Measurements from ENCODE around the gene HKDC1.
"Not testable (repeated sequence)": the region's sequence is repeated elsewhere in the genome, so short reads cannot be mapped to it uniquely, and the experiment has no call there.

The HKDC1 gene

DNA sequence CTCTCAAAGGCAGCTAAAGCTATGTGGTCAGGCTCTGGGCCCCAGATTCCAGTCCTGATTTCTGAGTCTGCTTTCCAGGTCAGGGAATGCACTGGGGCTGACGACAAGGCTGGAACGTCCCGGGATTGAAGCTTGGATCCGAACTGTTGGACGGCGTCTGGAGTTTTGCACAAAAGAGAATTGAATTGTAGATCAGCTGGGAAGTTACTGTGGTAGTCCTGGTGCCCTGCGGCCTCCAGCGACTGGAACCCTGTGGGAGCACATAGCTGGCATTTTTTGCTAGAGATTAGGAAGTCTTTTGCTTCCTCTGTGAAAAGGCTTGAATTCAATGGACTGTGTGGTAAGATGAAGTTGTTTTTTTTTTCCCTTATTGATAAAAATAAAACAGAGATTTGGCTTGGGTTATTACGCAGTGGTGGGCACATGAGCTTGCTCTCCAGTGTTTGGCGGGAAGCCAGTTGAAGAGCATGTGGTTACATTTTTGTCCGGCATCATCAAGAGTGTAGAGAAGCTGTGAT lies 58.4 kb downstream of the HKDC1 start, which contains the start of gene HK1:
TSS of gene HK1 (plus strand) at position 51 of the 518 bp plus-strand sequence.
- DNase-seq (ENCODE audit: low spot score): no peak

DNA sequence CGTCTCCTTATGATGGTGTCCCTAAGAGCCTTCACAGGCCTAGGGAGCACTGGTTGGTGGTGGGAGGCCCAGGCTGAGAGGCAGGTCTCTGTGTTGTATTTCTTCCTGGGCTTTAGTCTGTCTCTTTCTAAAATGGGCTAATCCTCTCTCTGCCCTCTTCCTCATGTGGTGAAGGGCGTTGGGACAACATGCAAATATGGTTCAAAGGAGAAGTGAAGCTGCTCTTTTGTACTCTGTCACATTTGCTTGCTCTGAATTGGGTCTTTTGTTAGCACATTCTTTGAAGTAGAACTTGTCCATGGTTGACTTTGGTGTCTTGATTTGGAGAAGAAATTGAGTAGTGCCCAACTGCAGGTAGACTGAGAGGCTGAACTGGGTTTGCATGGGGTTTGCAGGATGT lies 59.0 kb downstream of the HKDC1 start:
- no peak for DNase-seq (ENCODE audit: low spot score)

DNA sequence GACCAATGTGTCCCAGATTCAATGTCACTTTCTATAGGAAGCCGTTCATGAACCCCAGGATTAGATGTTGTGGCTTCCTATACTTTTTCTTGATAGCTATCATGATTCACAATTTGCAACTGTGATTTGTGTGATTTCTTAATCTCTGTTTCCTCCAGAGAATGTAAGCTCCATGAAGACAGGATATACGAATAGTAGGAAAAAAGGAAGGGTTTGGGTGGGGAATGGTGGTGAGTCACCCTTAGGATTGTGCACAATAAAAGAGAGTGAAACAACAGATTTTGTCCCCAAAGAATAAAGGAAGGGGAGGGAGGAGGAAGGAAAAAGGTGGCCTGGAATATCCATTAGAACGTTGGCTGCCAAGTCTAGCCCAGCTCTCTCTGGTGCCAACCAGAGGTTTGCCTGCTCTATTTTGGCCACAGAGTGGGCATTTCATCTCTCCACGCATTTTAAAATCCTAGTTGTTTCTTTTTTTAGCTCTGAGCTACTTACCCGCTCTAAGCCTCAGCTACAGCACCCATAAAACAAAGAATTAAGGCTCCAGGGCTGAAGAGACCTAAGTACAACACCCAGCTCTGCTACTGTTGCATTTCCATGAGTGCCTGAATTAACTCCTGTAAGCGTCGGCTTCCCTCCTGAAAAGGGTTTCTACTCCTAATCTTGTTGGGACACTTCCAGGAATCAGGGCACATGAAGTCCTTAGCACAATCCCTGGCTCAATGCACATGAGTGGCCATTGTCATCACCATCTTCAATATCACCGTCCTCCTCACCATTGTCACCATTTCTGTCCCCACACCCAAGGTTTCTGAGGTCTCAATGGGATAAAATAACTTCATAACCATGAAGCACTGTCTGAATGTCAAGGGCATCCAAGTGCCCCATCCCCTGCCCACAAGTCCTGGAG lies 61.6 kb downstream of the HKDC1 start:
- no peak for DNase-seq (ENCODE audit: low spot score)

DNA sequence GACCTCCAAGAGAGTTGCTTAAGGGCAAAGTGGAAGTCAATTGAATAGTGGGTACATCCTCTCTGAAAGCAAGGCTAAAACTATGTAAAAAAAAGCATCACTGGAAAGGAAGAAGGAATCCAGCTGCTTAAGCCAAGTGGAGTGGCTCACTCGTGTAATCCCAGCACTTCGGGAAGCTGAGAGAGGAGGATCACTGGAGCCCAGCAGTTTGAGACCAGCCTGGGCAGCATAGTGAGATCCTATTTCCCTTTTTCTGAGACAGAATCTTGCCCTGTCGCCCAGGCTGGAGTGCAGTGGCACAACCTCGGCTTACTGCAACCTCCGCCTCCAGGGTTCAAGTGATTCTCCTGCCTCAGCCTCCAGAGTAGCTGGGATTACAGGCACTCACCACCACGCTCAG lies 64.3 kb downstream of the HKDC1 start:
- DNase-seq (ENCODE audit: low spot score): not testable (repeated sequence)

DNA sequence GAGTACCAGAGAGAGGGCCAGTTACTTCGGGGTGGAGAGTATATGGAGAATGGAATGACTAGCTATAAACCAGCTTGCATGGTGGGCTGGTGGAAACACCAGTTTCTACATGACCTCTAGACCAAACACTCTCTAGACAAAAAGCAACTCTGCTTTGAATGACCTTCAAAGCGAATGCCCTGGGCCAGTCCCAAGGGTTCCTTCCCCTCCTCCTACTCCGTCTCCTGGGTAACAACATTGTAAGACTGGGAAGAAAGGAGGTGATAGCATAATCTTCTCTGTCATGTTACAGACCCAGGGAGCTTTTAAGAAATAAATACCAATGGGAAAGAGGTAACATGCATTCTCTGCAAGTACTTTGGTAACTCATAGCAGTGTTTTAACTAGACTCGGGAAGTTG lies 65.6 kb downstream of the HKDC1 start:
- DNase-seq (ENCODE audit: low spot score): no peak

DNA sequence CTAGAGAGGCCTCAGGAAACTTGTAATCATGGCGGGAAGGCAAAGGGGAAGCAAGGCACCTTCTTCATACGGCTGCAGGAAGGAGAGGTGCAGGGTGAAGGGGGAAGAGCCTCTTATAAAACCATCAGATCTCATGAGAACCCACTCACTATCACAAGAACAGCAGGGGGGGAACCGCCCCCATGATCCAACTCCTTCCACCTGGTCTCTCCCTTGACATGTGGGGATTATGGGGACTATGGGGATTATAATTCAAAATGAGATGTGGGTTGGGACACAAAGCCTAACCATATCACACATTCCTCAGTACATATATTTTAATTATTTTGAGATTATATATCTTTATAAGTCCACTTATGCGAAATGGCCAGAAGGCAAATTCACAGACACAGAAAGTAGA lies 67.0 kb downstream of the HKDC1 start:
- DNase-seq (ENCODE audit: low spot score): no peak

DNA sequence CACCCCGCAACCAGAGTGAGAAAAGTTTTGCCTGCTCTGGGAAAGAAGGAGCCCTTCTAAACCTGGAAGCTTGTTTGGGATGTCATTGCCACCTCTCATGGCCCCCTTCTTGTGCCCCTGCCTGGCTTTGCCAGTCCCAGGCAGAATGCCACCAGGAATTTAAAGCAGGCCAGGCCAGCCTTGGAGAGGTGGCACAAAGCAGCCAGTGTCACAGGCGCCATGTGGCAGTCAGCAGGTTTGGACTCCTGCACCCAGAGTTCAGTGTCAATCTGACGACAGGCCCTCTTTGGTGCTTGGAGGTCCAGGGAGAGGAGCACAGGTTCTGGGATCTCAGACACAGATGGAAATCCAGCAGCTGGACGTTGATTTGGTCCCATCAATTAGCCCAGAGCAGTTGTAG lies 70.9 kb downstream of the HKDC1 start:
- DNase-seq (ENCODE audit: low spot score): no peak

DNA sequence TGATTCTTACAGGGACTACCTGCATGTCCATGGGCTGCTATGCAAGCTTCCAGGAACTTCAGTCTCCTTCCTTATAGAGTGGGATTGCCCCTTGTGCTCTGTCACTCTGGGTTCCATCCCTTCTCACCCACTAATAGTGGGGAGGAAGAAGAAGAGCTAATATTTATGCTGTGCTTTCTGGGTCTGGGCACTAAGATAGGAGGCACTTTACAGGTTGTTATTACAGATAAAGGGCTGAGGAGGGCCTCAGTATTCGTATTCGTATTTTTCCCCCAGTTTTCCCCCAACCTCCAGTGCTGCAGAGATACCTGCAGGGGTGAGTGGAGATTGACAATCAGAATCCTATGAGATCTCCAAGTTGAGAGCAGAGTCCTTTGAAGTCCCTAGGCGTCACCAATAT lies 72.3 kb downstream of the HKDC1 start:
- no peak for DNase-seq (ENCODE audit: low spot score)

DNA sequence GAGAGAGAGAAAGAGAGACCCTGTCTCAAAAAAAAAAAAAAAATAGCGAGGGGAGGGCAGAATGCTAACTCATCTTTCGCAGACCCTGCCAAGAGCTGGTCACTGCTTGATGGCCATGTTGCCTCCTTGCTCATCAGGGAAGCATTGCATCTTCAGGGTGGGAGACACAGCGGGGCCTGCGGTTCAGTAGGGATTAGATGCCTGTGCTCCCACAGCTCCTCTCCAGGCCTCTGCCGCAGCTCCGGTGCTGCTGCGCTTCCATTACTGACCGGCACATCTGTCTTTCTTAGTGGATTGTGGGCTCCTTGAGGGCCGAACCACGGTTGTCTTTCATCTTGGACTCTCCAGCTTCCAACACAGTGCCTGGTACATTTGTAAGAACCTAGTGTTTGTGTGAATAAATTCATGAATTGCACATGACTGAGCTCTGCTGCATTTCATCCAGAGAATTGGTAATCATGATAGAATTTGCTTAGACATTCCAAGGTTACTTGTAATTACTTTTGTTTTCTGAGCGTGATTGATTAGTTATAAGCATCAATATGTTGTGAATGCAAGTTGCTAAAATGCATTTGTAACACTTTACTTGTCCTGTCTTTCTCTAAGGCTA lies 75.0 kb downstream of the HKDC1 start:
- no peak for DNase-seq (ENCODE audit: low spot score)

DNA sequence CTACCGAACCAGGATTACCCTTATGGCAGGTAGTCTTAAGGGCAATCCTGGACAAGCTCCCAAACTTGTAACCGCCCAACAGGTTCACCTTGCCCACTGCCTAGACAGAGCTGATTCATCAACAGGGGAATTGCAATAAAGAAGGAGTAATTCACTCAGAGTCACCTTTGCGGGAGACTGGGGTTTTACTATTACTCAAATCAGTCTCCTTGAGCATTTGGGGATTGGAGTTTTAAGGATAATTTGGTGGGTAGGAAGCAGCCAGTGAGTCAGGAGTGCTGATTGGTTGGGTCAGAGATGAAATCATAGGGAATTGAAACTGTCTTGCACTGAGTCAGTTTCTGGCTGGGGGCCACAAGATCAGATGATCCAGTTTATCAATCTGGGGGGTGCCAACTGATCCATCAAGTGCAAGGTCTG lies 83.5 kb downstream of the HKDC1 start:
- no peak for DNase-seq (ENCODE audit: low spot score)

DNA sequence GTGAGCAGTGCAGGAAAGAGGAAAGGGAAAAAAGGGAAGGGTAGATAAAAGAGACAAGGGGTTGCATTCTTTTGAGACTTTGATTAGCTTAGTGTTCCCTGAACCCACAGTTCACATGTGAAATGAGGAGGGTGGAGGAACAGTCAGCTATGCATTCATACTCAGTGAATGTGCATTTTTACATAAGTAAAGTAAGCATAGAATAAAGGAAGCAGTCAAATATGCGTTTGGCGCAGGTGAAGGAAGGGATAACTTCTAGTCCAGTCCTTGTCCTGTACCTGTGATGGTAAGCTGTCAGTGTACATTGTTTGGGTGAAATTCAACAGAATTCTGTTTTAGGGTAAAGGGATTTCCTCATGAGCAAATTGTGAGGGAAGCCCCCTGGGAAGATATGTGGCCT lies 86.3 kb downstream of the HKDC1 start:
- DNase-seq (ENCODE audit: low spot score): no peak

DNA sequence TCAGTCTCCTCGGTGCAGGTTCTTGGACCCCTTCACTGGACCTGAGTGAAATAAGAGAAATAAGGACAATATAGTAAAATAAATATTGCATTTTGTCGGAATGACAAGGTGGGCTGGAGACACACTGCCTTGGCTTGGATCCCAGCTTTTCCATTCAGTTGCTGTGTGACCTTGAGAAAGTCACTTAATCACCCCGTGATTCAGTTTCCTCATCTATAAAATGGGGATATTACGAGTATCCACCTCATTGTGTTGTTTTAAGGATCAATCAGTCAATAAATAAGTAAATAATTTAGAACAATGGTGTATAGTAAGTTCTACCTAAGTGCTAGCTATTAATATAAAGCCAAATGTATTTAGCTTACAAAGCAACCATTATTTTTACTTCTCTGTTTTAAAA lies 87.3 kb downstream of the HKDC1 start:
- no peak for DNase-seq (ENCODE audit: low spot score)

DNA sequence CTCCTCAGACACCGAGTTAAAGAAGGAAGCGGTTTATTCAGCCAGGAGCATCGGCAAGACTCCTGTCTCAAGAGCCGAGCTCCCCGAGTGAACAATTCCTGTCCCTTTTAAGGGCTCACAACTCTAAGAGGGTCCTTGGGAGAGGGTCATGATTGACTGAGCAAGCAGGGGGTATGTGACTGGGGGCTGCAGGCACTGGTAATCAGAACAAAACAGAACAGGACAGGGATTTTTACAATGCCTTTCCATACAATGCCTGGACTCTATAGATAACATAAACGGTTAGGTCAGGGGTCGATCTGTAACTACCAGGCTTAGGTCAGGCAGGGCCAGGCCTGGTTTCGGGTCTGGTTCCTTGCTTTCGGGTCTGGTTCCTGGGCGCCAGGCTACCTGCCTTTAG lies 88.2 kb downstream of the HKDC1 start:
- not testable (repeated sequence) for DNase-seq (ENCODE audit: low spot score)

DNA sequence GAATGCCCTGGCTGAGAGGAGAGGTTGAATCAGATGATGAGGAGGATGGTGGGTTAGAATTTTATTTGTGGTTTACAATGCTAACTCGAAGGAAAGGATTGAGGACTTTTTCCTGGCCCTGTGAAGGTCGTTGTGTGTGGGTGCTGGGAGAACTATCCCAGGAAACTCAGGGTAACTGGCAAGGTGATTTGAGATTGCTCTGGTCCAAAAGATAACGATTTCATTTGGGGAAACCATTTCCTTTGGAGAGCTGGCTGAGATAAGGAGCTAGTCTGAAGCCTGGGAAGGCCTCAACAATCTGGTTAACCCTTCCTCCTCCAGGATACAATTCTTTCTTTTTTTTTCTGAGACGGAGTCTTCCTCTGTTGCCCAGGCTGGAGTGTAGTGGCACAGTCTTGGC lies 91.2 kb downstream of the HKDC1 start:
- DNase-seq (ENCODE audit: low spot score): no peak

DNA sequence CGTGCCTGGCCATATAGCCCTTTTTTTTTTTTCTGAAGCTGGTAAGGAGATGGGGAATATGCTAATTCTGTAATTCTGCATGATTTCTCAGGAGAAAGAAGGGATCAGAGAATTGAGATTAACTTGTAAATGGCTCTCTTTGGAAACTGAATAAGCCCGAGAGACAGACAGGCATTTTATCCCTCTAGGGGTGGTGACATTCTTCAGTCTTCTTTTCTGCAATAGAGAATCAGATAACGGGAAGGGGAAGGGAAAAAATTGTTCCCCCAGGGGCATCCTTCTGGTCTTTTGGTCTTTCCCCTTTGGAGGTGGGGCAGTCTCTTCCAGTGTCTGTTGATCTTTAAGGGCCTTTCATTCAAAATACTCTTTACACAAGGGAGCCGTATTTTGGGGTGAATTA lies 92.4 kb downstream of the HKDC1 start:
- DNase-seq (ENCODE audit: low spot score): no peak

DNA sequence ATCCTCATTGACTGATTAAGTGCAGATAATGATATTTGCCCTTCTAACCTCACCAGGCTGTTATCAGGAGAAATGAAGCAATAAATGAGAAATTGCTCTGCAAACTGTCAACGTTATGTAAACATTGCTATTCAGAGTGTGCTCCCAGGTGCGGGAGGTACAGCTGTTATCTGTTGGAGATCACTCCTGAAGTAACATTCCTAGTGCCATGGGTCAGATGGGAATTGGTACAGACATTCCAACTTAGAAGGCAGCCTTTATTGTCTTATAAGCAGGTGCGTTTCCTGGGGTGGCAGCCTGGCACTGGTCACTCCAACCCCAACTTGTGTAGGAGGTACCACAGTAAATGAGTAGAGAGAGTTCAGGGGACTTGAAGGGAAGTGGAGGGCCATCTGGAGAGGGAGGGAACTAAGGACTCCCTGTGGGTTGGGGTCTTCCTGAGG lies 95.0 kb downstream of the HKDC1 start:
- peak; percentile 51 for DNase-seq (ENCODE audit: low spot score)

DNA sequence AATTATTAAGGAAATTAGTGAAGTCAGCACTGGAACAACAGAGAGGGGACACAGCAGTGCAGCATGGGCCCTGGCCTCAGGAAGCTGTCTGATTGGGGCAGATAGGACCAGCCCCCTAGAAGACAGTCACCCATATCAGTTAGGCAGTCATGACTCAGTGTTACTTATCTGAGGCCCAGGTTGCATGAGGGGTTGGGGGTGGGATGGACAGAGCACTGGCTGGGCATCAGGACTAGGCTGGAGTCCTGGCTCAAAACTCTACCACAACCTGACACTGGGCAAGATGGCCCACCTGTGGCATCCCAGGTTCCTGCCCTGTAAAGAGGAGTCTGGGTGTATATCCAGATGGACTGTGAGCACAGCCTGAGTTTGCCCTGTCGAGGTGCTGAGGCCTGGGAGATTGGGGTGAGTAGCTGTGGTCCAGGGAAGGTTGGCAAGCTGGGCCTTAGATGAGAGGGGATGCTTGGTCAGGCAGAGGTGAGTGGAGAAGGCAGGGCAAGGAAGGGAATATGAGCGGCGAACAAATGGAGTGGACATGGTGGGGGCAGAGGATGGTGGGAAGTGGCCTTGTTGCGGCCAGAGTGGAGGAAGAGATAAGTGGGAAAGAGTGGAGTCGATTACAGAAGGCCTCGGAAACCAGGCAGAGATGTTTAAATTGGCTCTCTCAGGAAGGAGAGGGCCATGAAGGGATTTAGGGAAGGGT lies 95.6 kb downstream of the HKDC1 start:
- peak; percentile 75 for DNase-seq (ENCODE audit: low spot score)

DNA sequence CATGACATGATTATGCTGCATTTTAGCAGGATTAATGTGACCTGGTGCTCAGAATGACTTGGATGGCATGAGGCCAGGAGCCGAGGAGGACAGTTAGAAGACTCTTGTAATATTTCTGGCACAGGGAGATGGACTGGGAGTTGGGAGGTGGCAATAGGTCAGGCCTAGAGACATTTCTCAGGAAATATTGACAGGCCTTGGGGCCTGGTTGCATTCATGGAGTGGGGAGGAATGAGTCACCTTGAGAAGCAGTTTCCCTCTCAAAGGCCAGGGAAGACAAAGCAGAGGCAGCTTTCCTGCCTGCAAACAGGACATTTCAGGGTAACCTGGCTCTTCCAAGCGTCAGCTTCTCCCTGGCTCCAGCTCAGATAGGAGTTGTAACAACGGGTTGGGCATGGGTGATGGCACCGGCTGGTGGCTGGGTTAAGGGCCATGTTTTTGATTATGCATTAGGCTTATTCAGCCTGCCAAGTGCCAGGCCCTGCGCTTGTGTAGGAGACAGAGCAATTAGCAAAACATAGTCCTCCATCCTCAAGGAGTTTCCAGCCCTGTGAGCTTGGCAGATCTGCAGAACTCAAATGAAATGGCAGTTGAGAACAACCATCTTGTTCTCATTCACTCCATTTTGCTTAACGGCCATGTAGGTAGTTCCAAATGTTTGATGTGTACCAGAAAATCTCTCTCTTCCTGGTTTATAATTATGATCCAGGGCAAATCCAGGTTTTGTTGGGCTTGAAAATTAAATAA lies 96.4 kb downstream of the HKDC1 start:
- peak; percentile 75 for DNase-seq (ENCODE audit: low spot score)
